K562 (cell line): ENCODE measurements around the gene CEP19. TPM values are rescaled to one million over a fixed set of nuclear protein-coding genes. Genes with fewer than 3 reads are reported as not detected.

Experiments
- ATAC-seq: fragments of 200-7000 bp; cut with Tn5 transposase; 3 replicates; pipeline ENCODE4 v1.9.1; 2020; ENCODE audit warnings: moderate library complexity
- BruUV-seq: library from RNA; stranded (reverse); fragments of 400-500 nt; replicated peaks from 2 replicates; lab custom pipeline; 2021; lab: Mats Ljungman, UMichigan
- CTCF ChIA-PET: fragments of 300-600 bp; formaldehyde crosslinking; extraction: SDS; loops from one replicate; lab custom pipeline; 2021; ENCODE audit warnings: low intra/inter-chr PET ratio; lab: Yijun Ruan, JAX
- POLR2A ChIA-PET: fragments of 300-600, 350-650 bp; sonication (Branson Sonifier 250); formaldehyde crosslinking; extraction: SDS; loops from one replicate; lab custom pipeline; 2021; ENCODE audit warnings: antibody characterized with exemption, inconsistent platforms; lab: Yijun Ruan, JAX
- DNase-seq, 4 experiments: peaks; one replicate each; pipeline versions ENCODE4 v3.0.0 to v3.0.0-alpha.2; 2011 to 2018; ENCODE audit warnings: low spot score in 3 of 4, mixed read lengths in 3 of 4; ENCODE audit errors: extremely low read depth in 1 of 4
- FAIRE-seq: peaks from 2 replicates; lab custom pipeline; 2011; peaks lifted over from hg19 to GRCh38; lab: Jason Lieb, UNC
- H2AFZ ChIP-seq: 2 replicates; pipeline ENCODE4 v1.6.0; 2011; ENCODE audit warnings: low read depth, low read length, control low read depth, inconsistent platforms
- H3K27ac ChIP-seq: fragments of 200-600 bp; 3 replicates; pipeline ENCODE4 v1.8.0; 2011; ENCODE audit warnings: low read depth, mild to moderate bottlenecking, control low read depth, inconsistent platforms, low read length, moderate library complexity, mixed read lengths; ENCODE audit errors: extremely low read depth
- H3K27me3 ChIP-seq, 2 experiments: fragments of 300-600 bp in 1 of 2; 2 replicates in 1 of 2; 3 replicates in 1 of 2; pipeline versions ENCODE4 v1.6.0 to v1.8.0; 2011; ENCODE audit warnings: inconsistent platforms in 2 of 2, low read length in 2 of 2, mild to moderate bottlenecking in 1 of 2, mixed read lengths in 1 of 2, moderate library complexity in 1 of 2; ENCODE audit not compliant: control insufficient read depth in 2 of 2, insufficient read depth in 2 of 2
- H3K36me3 ChIP-seq: fragments of 300-600 bp; 3 replicates; pipeline ENCODE4 v1.8.0; 2011; ENCODE audit warnings: mild to moderate bottlenecking, low read length, inconsistent platforms; ENCODE audit not compliant: control insufficient read depth, insufficient read depth
- H3K4me1 ChIP-seq, 2 experiments: fragments of 200-600 bp in 1 of 2; replicated peaks in 1 of 2; 2 replicates in 1 of 2; 3 replicates in 1 of 2; pipeline versions ENCODE4 v1.5.1 to v1.8.0; 2011; ENCODE audit warnings: inconsistent platforms in 2 of 2, low read length in 2 of 2, mild to moderate bottlenecking in 1 of 2, mixed read lengths in 1 of 2, moderate library complexity in 1 of 2; ENCODE audit not compliant: control insufficient read depth in 2 of 2, insufficient read depth in 2 of 2
- H3K4me2 ChIP-seq: 2 replicates; pipeline ENCODE4 v1.6.1; 2011; ENCODE audit warnings: low read length, control low read depth, inconsistent platforms, mixed read lengths; ENCODE audit not compliant: insufficient read depth
- H3K4me3 ChIP-seq: fragments of 200-600 bp; sonication (generic), shearing (Covaris generic); 2 replicates; pipeline ENCODE4 v1.5.1; 2016; ENCODE audit warnings: control low read depth, inconsistent platforms
- H3K79me2 ChIP-seq: fragments of 200-600 bp; 3 replicates; pipeline ENCODE4 v1.8.0; 2011; ENCODE audit warnings: low read length, inconsistent platforms; ENCODE audit not compliant: control insufficient read depth, insufficient read depth
- H3K9ac ChIP-seq, 2 experiments: 2 replicates each; pipeline versions ENCODE4 v1.6.0 to v1.6.1; 2011; ENCODE audit warnings: low read depth in 2 of 2, low read length in 2 of 2, control low read depth in 1 of 2, inconsistent platforms in 1 of 2, mild to moderate bottlenecking in 1 of 2, mixed read lengths in 1 of 2; ENCODE audit not compliant: insufficient read depth in 1 of 2
- H3K9me1 ChIP-seq: one replicate; pipeline ENCODE4 v1.6.0; 2011; ENCODE audit warnings: inconsistent platforms, mild to moderate bottlenecking, low read length, moderate library complexity; ENCODE audit not compliant: control insufficient read depth, insufficient read depth
- H3K9me3 ChIP-seq: replicated peaks from 2 replicates; pipeline ENCODE4 v1.5.1; 2011; ENCODE audit warnings: low read depth, low read length, inconsistent platforms; ENCODE audit not compliant: control insufficient read depth, insufficient read depth
- H4K20me1 ChIP-seq: replicated peaks from 2 replicates; pipeline ENCODE4 v1.6.1; 2011; ENCODE audit warnings: low read length, inconsistent platforms, mixed read lengths; ENCODE audit not compliant: control insufficient read depth, insufficient read depth
- ATF3 ChIP-seq, 2 experiments: fragments of 450-650 bp in 1 of 2; sonication (generic) in 1 of 2; formaldehyde crosslinking in 1 of 2; IDR thresholded peaks in 1 of 2; conservative IDR thresholded peaks in 1 of 2; 2 replicates each; pipeline versions ENCODE4 v1.6.1 to v1.8.1; 2016 to 2023; ENCODE audit warnings: mild to moderate bottlenecking in 2 of 2, moderate library complexity in 2 of 2, inconsistent platforms in 1 of 2, missing genetic modification reagents in 1 of 2
- ATF4 ChIP-seq: fragments of 450-650 bp; formaldehyde crosslinking; IDR thresholded peaks from 2 replicates; pipeline ENCODE4 v1.4.0; 2022; ENCODE audit warnings: mild to moderate bottlenecking, moderate library complexity
- CEBPB ChIP-seq: fragments of 450-650 bp; IDR thresholded peaks from 2 replicates; pipeline ENCODE4 v1.6.1; 2016; ENCODE audit warnings: missing genetic modification characterization, missing compliant biosample characterization
- CEBPG ChIP-seq, 3 experiments: fragments of 200-800 bp in 1 of 3; sonication (Bioruptor generic) in 1 of 3; sonication (generic) in 1 of 3; formaldehyde crosslinking in 1 of 3; IDR thresholded peaks in 2 of 3; conservative IDR thresholded peaks in 1 of 3; 2 replicates each; pipeline versions ENCODE4 v1.6.1 to v1.8.0; 2016 to 2022; ENCODE audit warnings: missing compliant biosample characterization in 2 of 3, missing genetic modification characterization in 2 of 3, mild to moderate bottlenecking in 1 of 3, missing genetic modification reagents in 1 of 3
- EGR1 ChIP-seq: fragments of 450-650 bp; conservative IDR thresholded peaks from 2 replicates; pipeline ENCODE4 v1.6.1; 2017; ENCODE audit warnings: mild to moderate bottlenecking
- GABPA ChIP-seq: fragments of 200-800 bp; sonication (Bioruptor generic); conservative IDR thresholded peaks from 2 replicates; pipeline ENCODE4 v1.6.1; 2016; ENCODE audit warnings: low read depth, missing genetic modification characterization, missing compliant biosample characterization
- SMARCA4 ChIP-seq: fragments of 450-650 bp; IDR thresholded peaks from 2 replicates; pipeline ENCODE4 v1.6.1; 2016
- ZNF165 ChIP-seq: fragments of 250-450 bp; sonication (Bioruptor Pico); IDR thresholded peaks from 2 replicates; pipeline ENCODE4 v1.4.0; 2020; ENCODE audit warnings: borderline replicate concordance
- ZNF197 ChIP-seq: fragments of 200-800 bp; sonication (Bioruptor generic); IDR thresholded peaks from 2 replicates; pipeline ENCODE4 v1.6.1; 2016; ENCODE audit warnings: low read depth, missing genetic modification characterization, missing compliant biosample characterization
- ZNF707 ChIP-seq: fragments of 250-450 bp; sonication (Bioruptor Pico); conservative IDR thresholded peaks from 2 replicates; pipeline ENCODE4 v1.8.0; 2022; ENCODE audit warnings: inconsistent platforms, mild to moderate bottlenecking, moderate library complexity
- WGBS: fragments of 100-300 bp; shearing (Covaris generic); methylation state at CpG from one replicate; pipeline ENCODE4 v1.1.6; 2016; ENCODE audit warnings: low coverage, mixed read lengths; ENCODE audit not compliant: insufficient coverage; ENCODE audit errors: missing lambda C conversion rate; 5-methylcytosine and 5-hydroxymethylcytosine counted together
- in situ Hi-C: fragments of 300-500 bp; cut with MboI; formaldehyde crosslinking; loops from 4 replicates; pipeline ENCODE4 v1.15.0; 2018; ENCODE audit warnings: inconsistent platforms, mixed read lengths
- intact Hi-C: fragments of 100-400 bp; cut with micrococcal nuclease; formaldehyde crosslinking; loops from 2 replicates; pipeline ENCODE4 v1.14.2; 2022
- polyA plus RNA-seq, 8 experiments: library from polyadenylated mRNA; depleted of rRNA in 4 of 8; stranded (reverse) in 5 of 8; unstranded in 3 of 8; fragments of >200 nt; fragmentation: Nextera tagmentation in 2 of 8; fragmentation: Illumina TruSeq in 1 of 8; extraction: Ambion mirVana in 2 of 8; extraction: Trizol in 1 of 8; gene quantifications; 2 replicates each; pipeline versions ENCODE4 v1.2.1 to v1.2.3, GENCODE V29; 2011 to 2014; ENCODE audit warnings: inconsistent platforms in 1 of 8, missing spikeins in 1 of 8
- total RNA-seq, 7 experiments: library from RNA; depleted of rRNA in 6 of 7; stranded (reverse); fragments of >200 nt in 6 of 7; fragmentation: Illumina TruSeq in 2 of 7; extraction: Trizol in 2 of 7; gene quantifications; 2 replicates each; pipeline versions ENCODE4 v1.2.1 to v1.2.3, GENCODE V29; 2011 to 2021; ENCODE audit warnings: low replicate concordance in 1 of 7

The CEP19 gene
- total and polyA plus RNA-seq, 9 of the 15 experiments (the other 6 are each of a cell fraction or from before 2014, with no cell fraction given), result 2.5 to 4.5 (median 3.7) TPM

- CTCF ChIA-PET, result no interaction called here
- H4K20me1 ChIP-seq, result no peaks in the 10 kb centered on the region
- no peak overlapping the region for H3K4me2 ChIP-seq
- TF ChIP-seq ZNF197 (CRISPR knock-in tag) (no peak), CEBPB (tag) (peak; percentile 26; the same call in 1 of the 2 replicates)
- no peak for DNase-seq
- POLR2A ChIA-PET, result no interaction called here
- no peaks in the 10 kb centered on the region for H3K79me2 ChIP-seq
- BruUV-seq, result no TSS peak
- H3K27me3 ChIP-seq, result no peaks in the 10 kb centered on the region
- H3K4me3 ChIP-seq, result no peak overlapping the region
- H3K36me3 ChIP-seq, result no peaks in the 10 kb centered on the region
- no peak overlapping the region for H3K9ac ChIP-seq
- H3K4me1 ChIP-seq, result peaks cover 5 to 6% of the 10 kb centered on the region in 2 experiments; a peak in 4 of 5 replicates
- H3K27ac ChIP-seq, result no peak overlapping the region
- 70% methylated on average over 17 of the region's 17 CpGs for WGBS
- intact Hi-C loops (no loop called here), in situ Hi-C loops (no loop called here)
- H2AFZ ChIP-seq, result no peak overlapping the region
- no peak for ATAC-seq
- no peak for FAIRE-seq
- H3K9me3 ChIP-seq, result 0 out of 2 replicates have a peak, but pooled peaks cover 2% of the 10 kb centered on the region
- no peaks in the 10 kb centered on the region for H3K9me1 ChIP-seq
Observed at GRCh38 chr3:196689941-196690660, 21.9 kb downstream of the CEP19 start.

GRCh38 chr3:196688349-196688748 lies 23.7 kb downstream of the CEP19 start:
- Histone ChIP-seq H3K9me3 (no peaks in the 10 kb centered on the region), H2AFZ (peak overlapping the region; percentile 75), H3K36me3 (no peaks in the 10 kb centered on the region), H3K4me1 (peaks cover 3 to 7% of the 10 kb centered on the region in 2 experiments; a peak in 3 of 5 replicates), H3K9me1 (no peaks in the 10 kb centered on the region), H4K20me1 (no peaks in the 10 kb centered on the region), H3K27me3 (no peaks in the 10 kb centered on the region), H3K4me3 (no peak overlapping the region), H3K4me2 (peak overlapping the region; percentile 22; the same call in 1 of the 2 replicates), H3K79me2 (no peaks in the 10 kb centered on the region), H3K27ac (no peak overlapping the region), H3K9ac (no peak overlapping the region)
- in situ Hi-C loops (no loop called here), intact Hi-C loops (no loop called here)
- FAIRE-seq, result no peak
- no peak for ATAC-seq
- DNase-seq, result no peak
- BruUV-seq, result no TSS peak
- 11% methylated on average over 5 of the region's 5 CpGs for WGBS
- ChIA-PET POLR2A (interaction anchor here (1.5 kb wide), 1 partner anchor 11 kb away, joined by 4 read pairs; no protein-coding TSS in a partner anchor), CTCF (interaction anchor here (0.5 kb wide), 1 partner anchor 124 kb away, joined by 3 read pairs; no protein-coding TSS in a partner anchor)
- TF ChIP-seq SMARCA4, result no peak
- peak; percentile 46; the same call in 1 of the 2 replicates for TF ChIP-seq GABPA (tag)
- TF ChIP-seq ATF3 (IDR thresholded peaks at IDR 0.05), result peak; percentile 56
- TF ChIP-seq ATF3 (CRISPR knock-in tag; conservative IDR thresholded peaks at IDR 0.05), result no peak
- no peak for TF ChIP-seq ZNF707 (CRISPR knock-in tag)
- TF ChIP-seq EGR1, result peak; percentile 42
- peak; percentile 17; the same call in 1 of the 2 replicates for TF ChIP-seq CEBPG (CRISPR knock-in tag; IDR thresholded peaks at IDR 0.05)
- TF ChIP-seq CEBPG (tag; conservative IDR thresholded peaks at IDR 0.05 in 1 of 2, IDR thresholded peaks at IDR 0.05 in 1 of 2), result peak; percentile 83 to 93
- TF ChIP-seq CEBPB (tag), result peak; percentile 94
- no peak for TF ChIP-seq ZNF165 (CRISPR knock-in tag)
- TF ChIP-seq ATF4, result 0 out of 2 replicates have a peak, but pooled peaks have one; percentile 23
